ENCODE results near the gene RFTN1. TPM values are rescaled to one million over a fixed set of nuclear protein-coding genes. Genes with fewer than 3 reads are reported as not detected.

The RFTN1 gene
- total and polyA plus RNA-seq, 2 donors (not counting 1 experiment from before 2014, with no cell fraction given), result 32.4 to 156 TPM

- intact Hi-C loops (cut with micrococcal nuclease), result no loop called here
- Histone ChIP-seq H3K36me3 (replicated peaks in 1 of 2; ENCODE audit: control extremely low read depth in 1 of 2, control insufficient read depth in 1 of 2, extremely low read depth in 1 of 2, insufficient read depth in 2 of 2, low read length in 1 of 2) (no peaks in the 10 kb centered on the region), H2AFZ (ENCODE audit: insufficient read depth, low read depth, low read length, poor library complexity, severe bottlenecking) (peak overlapping the region; percentile 41), H3K9me3 (ENCODE audit: control extremely low read depth in 1 of 3, control insufficient read depth in 2 of 3, insufficient read depth in 1 of 3, low read length in 2 of 3) (no peaks in the 10 kb centered on the region), H3K27ac (ENCODE audit: low read length in 2 of 2) (peak overlapping the region; percentile 53 to 97), H3K4me1 (ENCODE audit: control insufficient read depth in 2 of 2, insufficient read depth in 2 of 2, low read length in 2 of 2) (peaks cover 78 to 92% of the 10 kb centered on the region in 2 donors), H4K20me1 (ENCODE audit: control insufficient read depth, insufficient read depth, low read length, poor library complexity, severe bottlenecking) (peaks cover 5% of the 10 kb centered on the region), H3K4me3 (ENCODE audit: control extremely low read depth in 1 of 5, extremely low read depth in 1 of 5, insufficient read depth in 1 of 5, low read depth in 2 of 5, low read length in 4 of 5) (peak overlapping the region in 4 of 5 experiments; percentile 5 to 42 (median 30)), H3K79me2 (ENCODE audit: control insufficient read depth, insufficient read depth, low read length) (peaks cover 71% of the 10 kb centered on the region), H3K9ac (ENCODE audit: low read length) (peak overlapping the region; percentile 96), H3K27me3 (replicated peaks in 1 of 4; ENCODE audit: control extremely low read depth in 1 of 4, control insufficient read depth in 3 of 4, insufficient read depth in 4 of 4, low read length in 3 of 4) (no peaks in the 10 kb centered on the region), H3K4me2 (replicated peaks; ENCODE audit: low read depth, low read length, poor library complexity, severe bottlenecking) (peak overlapping the region; percentile 93)
- CTCF ChIA-PET, result interaction anchor here (0.6 to 2.0 kb wide), 10 partner anchors 9 to 1118 kb away, joined by 3 to 21 read pairs (median 5); no protein-coding TSS in a partner anchor
- POLR2A ChIA-PET, result interaction anchor here (1.3 to 1.7 kb wide), 3 partner anchors 35 to 251 kb away, joined by 3 to 5 read pairs (median 3); partner anchors contain the start of gene OXNAD1
- Mint-ChIP-seq H3K4me3 (peak overlapping the region; percentile 51), H3K27ac (peak overlapping the region; percentile 80), H3K27me3 (no peaks in the 10 kb centered on the region), H3K9me3 (ENCODE audit: insufficient read depth) (no peaks in the 10 kb centered on the region), H3K4me1 (peaks cover 84% of the 10 kb centered on the region)
- TF ChIP-seq CTCF (IDR thresholded peaks at IDR 0.05), result no peak
- peak; percentile 78 for DNase-seq
- no peak for ATAC-seq (ENCODE audit: low read depth)
- WGBS (ENCODE audit: insufficient coverage), result 14% methylated on average over 8 of the region's 11 CpGs
Measured at GRCh38 chr3:16515885-16516420, 2.5 kb upstream of the RFTN1 start.

GRCh38 chr3:16514755-16515353 lies 1.4 kb upstream of the RFTN1 start:
- WGBS (ENCODE audit: insufficient coverage), result 54% methylated on average over 4 of the region's 5 CpGs
- peak overlapping the region; percentile 79 for H3K27ac Mint-ChIP-seq
- Histone ChIP-seq H2AFZ (ENCODE audit: insufficient read depth, low read depth, low read length, poor library complexity, severe bottlenecking) (no peak overlapping the region), H3K36me3 (replicated peaks in 1 of 2; ENCODE audit: control extremely low read depth in 1 of 2, control insufficient read depth in 1 of 2, extremely low read depth in 1 of 2, insufficient read depth in 2 of 2, low read length in 1 of 2) (no peaks in the 10 kb centered on the region), H3K79me2 (ENCODE audit: control insufficient read depth, insufficient read depth, low read length) (peaks cover 82% of the 10 kb centered on the region), H3K4me1 (ENCODE audit: control insufficient read depth in 2 of 2, insufficient read depth in 2 of 2, low read length in 2 of 2) (peaks cover 79 to 92% of the 10 kb centered on the region in 2 donors), H3K4me3 (ENCODE audit: control extremely low read depth in 1 of 5, extremely low read depth in 1 of 5, insufficient read depth in 1 of 5, low read depth in 2 of 5, low read length in 4 of 5) (peak overlapping the region in 2 of 5 experiments; percentile 90 to 92), H3K27ac (ENCODE audit: low read length in 2 of 2) (peak overlapping the region; percentile 0 to 97), H3K9me3 (ENCODE audit: control extremely low read depth in 1 of 3, control insufficient read depth in 2 of 3, insufficient read depth in 1 of 3, low read length in 2 of 3) (no peaks in the 10 kb centered on the region), H4K20me1 (ENCODE audit: control insufficient read depth, insufficient read depth, low read length, poor library complexity, severe bottlenecking) (peaks cover 15% of the 10 kb centered on the region), H3K4me2 (replicated peaks; ENCODE audit: low read depth, low read length, poor library complexity, severe bottlenecking) (peak overlapping the region; percentile 93), H3K27me3 (replicated peaks in 1 of 4; ENCODE audit: control extremely low read depth in 1 of 4, control insufficient read depth in 3 of 4, insufficient read depth in 4 of 4, low read length in 3 of 4) (no peaks in the 10 kb centered on the region), H3K9ac (ENCODE audit: low read length) (peak overlapping the region; percentile 96)
- H3K9me3 Mint-ChIP-seq (ENCODE audit: insufficient read depth), result no peaks in the 10 kb centered on the region
- H3K4me1 Mint-ChIP-seq, result peaks cover 84% of the 10 kb centered on the region
- intact Hi-C loops (cut with micrococcal nuclease), result loop anchor here (5.0 kb wide), 2 partner anchors 48 to 372 kb away; no protein-coding TSS in a partner anchor
- H3K27me3 Mint-ChIP-seq, result no peaks in the 10 kb centered on the region
- ATAC-seq (ENCODE audit: low read depth) (no peak), DNase-seq (no peak)
- ChIA-PET POLR2A (no interaction called here), CTCF (interaction anchor here (2.0 kb wide), 1 partner anchor 10 kb away, joined by 9 read pairs; no protein-coding TSS in a partner anchor)
- TF ChIP-seq EZH2 (IDR thresholded peaks at IDR 0.05; ENCODE audit: borderline replicate concordance, insufficient read depth, low read depth, low read length, poor library complexity, severe bottlenecking) (no peak), CTCF (IDR thresholded peaks at IDR 0.05) (no peak)
- H3K4me3 Mint-ChIP-seq, result peak overlapping the region; percentile 74
